K562 (cell line): ENCODE results near the gene HDAC5. TPM values are rescaled to one million over a fixed set of nuclear protein-coding genes. Genes with fewer than 3 reads are reported as not detected.

Experiments used
- ASH1L ChIP-seq: fragments of 450-650 bp; IDR thresholded peaks from 2 replicates; pipeline ENCODE4 v1.6.1; 2018; ENCODE audit warnings: borderline replicate concordance, mild to moderate bottlenecking, low read depth; ENCODE audit not compliant: partially characterized antibody
- ELK1 ChIP-seq: sonication (generic); formaldehyde crosslinking; IDR thresholded peaks from 2 replicates; pipeline ENCODE4 v1.8.1; 2022; ENCODE audit warnings: missing genetic modification reagents
- GABPB1 ChIP-seq: sonication (generic); formaldehyde crosslinking; IDR thresholded peaks from 2 replicates; pipeline ENCODE4 v1.8.0; 2022; ENCODE audit warnings: mild to moderate bottlenecking, missing genetic modification reagents
- GTF2F1 ChIP-seq: IDR thresholded peaks from 2 replicates; pipeline ENCODE4 v1.6.1; 2011; ENCODE audit warnings: low read depth, low read length, improper control_type of control experiment
- HNRNPL ChIP-seq: fragments of 200-400 bp; formaldehyde crosslinking; IDR thresholded peaks from 2 replicates; pipeline ENCODE4 v1.6.1; 2017; ENCODE audit warnings: low read depth, mild to moderate bottlenecking, low read length
- LEF1 ChIP-seq: fragments of 450-650 bp; IDR thresholded peaks from 2 replicates; pipeline ENCODE4 v1.6.1; 2016; ENCODE audit warnings: mild to moderate bottlenecking
- MYNN ChIP-seq, 2 experiments: sonication (generic); formaldehyde crosslinking in 1 of 2; IDR thresholded peaks; 2 replicates each; pipeline versions ENCODE4 v1.5.0 to v1.6.1; 2016 to 2020; ENCODE audit warnings: antibody characterized with exemption in 1 of 2, missing genetic modification reagents in 1 of 2
- NR2C2 ChIP-seq, 2 experiments: fragments of 200-800 bp in 1 of 2; sonication (Bioruptor generic) in 1 of 2; sonication (generic) in 1 of 2; formaldehyde crosslinking in 1 of 2; IDR thresholded peaks; 2 replicates each; pipeline versions ENCODE4 v1.6.1 to v1.8.0; 2016 to 2022; ENCODE audit warnings: mild to moderate bottlenecking in 1 of 2, missing compliant biosample characterization in 1 of 2, missing genetic modification characterization in 1 of 2, missing genetic modification reagents in 1 of 2
- NR3C1 ChIP-seq: sonication (generic); formaldehyde crosslinking; IDR thresholded peaks from 2 replicates; pipeline ENCODE4 v1.8.1; 2022; ENCODE audit warnings: missing genetic modification reagents
- PCBP1 ChIP-seq: fragments of 200-400 bp; formaldehyde crosslinking; IDR thresholded peaks from 2 replicates; pipeline ENCODE4 v1.6.1; 2018; ENCODE audit warnings: mild to moderate bottlenecking, low read depth, low read length; ENCODE audit not compliant: poor library complexity, severe bottlenecking
- PPARD ChIP-seq: fragments of 250-450 bp; sonication (Bioruptor Pico); IDR thresholded peaks from 2 replicates; pipeline ENCODE4 v1.8.0; 2022; ENCODE audit warnings: inconsistent platforms, mild to moderate bottlenecking, moderate library complexity
- RFX5 ChIP-seq: IDR thresholded peaks from 2 replicates; pipeline ENCODE4 v1.6.1; 2011; ENCODE audit warnings: low read depth, mild to moderate bottlenecking, improper control_type of control experiment, low read length
- SIX5 ChIP-seq, 2 experiments: IDR thresholded peaks; 2 replicates each; pipeline ENCODE4 v1.6.1; 2011; ENCODE audit warnings: low read length in 2 of 2, borderline replicate concordance in 1 of 2, low read depth in 1 of 2, mild to moderate bottlenecking in 1 of 2, moderate library complexity in 1 of 2; ENCODE audit not compliant: insufficient read depth in 1 of 2
- SMARCE1 ChIP-seq: fragments of 450-650 bp; IDR thresholded peaks from 2 replicates; pipeline ENCODE4 v1.7.1; 2016; ENCODE audit warnings: mild to moderate bottlenecking
- XRCC3 ChIP-seq: fragments of 450-650 bp; IDR thresholded peaks from 2 replicates; pipeline ENCODE4 v1.6.1; 2017; ENCODE audit warnings: mild to moderate bottlenecking, moderate library complexity
- ZBTB7A ChIP-seq: IDR thresholded peaks from 2 replicates; pipeline ENCODE4 v1.6.1; 2011; ENCODE audit warnings: low read depth, mild to moderate bottlenecking, low read length, moderate library complexity, borderline replicate concordance; ENCODE audit not compliant: control insufficient read depth
- ZNF77 ChIP-seq: fragments of 250-450 bp; sonication (Bioruptor Pico); IDR thresholded peaks from 2 replicates; pipeline ENCODE4 v1.5.0; 2020
- polyA plus RNA-seq, 8 experiments: library from polyadenylated mRNA; depleted of rRNA in 4 of 8; stranded (reverse) in 5 of 8; unstranded in 3 of 8; fragments of >200 nt; fragmentation: Nextera tagmentation in 2 of 8; fragmentation: Illumina TruSeq in 1 of 8; extraction: Ambion mirVana in 2 of 8; extraction: Trizol in 1 of 8; gene quantifications; 2 replicates each; pipeline versions ENCODE4 v1.2.1 to v1.2.3, GENCODE V29; 2011 to 2014; ENCODE audit warnings: inconsistent platforms in 1 of 8, missing spikeins in 1 of 8
- total RNA-seq, 7 experiments: library from RNA; depleted of rRNA in 6 of 7; stranded (reverse); fragments of >200 nt in 6 of 7; fragmentation: Illumina TruSeq in 2 of 7; extraction: Trizol in 2 of 7; gene quantifications; 2 replicates each; pipeline versions ENCODE4 v1.2.1 to v1.2.3, GENCODE V29; 2011 to 2021; ENCODE audit warnings: low replicate concordance in 1 of 7
- TF ChIP-seq, protein P1 (sequence below): fragments of 200-800 bp; sonication (Bioruptor generic); IDR thresholded peaks from 2 replicates; pipeline ENCODE4 v1.6.1; 2016; ENCODE audit warnings: missing genetic modification characterization, missing compliant biosample characterization
- TF ChIP-seq, protein P2 (sequence below), 2 experiments: IDR thresholded peaks; 2 replicates each; pipeline ENCODE4 v1.6.1; 2011; ENCODE audit warnings: borderline replicate concordance in 1 of 2, control low read depth in 1 of 2, low read depth in 1 of 2, low read length in 1 of 2, mild to moderate bottlenecking in 1 of 2, mixed read lengths in 1 of 2, moderate library complexity in 1 of 2; ENCODE audit not compliant: insufficient read depth in 1 of 2, insufficient read length in 1 of 2, poor library complexity in 1 of 2, severe bottlenecking in 1 of 2; ENCODE audit errors: extremely low read depth in 1 of 2

HDAC5 gene
- total and polyA plus RNA-seq, 9 of the 15 experiments (the other 6 are each of a cell fraction or from before 2014, with no cell fraction given) = 0.45 to 26.2 (median 16.4) TPM

- TF ChIP-seq PCBP1 (no peak), HNRNPL (no peak), GABPB1 (CRISPR knock-in tag) (peak; percentile 92), RFX5 (no peak), GTF2F1 (no peak), LEF1 (peak; percentile 28; the same call in 1 of the 2 replicates), ELK1 (CRISPR knock-in tag) (no peak), ASH1L (no peak), ZNF77 (no peak), NR2C2 (CRISPR knock-in tag; IDR thresholded peaks at IDR 0.05) (peak; percentile 96), NR2C2 (tag; IDR thresholded peaks at IDR 0.05) (peak; percentile 99), SIX5 (IDR thresholded peaks at IDR 0.05; ENCODE audit: borderline replicate concordance in 1 of 2, insufficient read depth in 1 of 2, low read depth in 1 of 2, low read length in 2 of 2) (0 out of 4 replicates have a peak, but pooled peaks have one; percentile 2 to 13), SMARCE1 (no peak), MYNN (IDR thresholded peaks at IDR 0.05) (no peak), MYNN (CRISPR knock-in tag; IDR thresholded peaks at IDR 0.05) (no peak), ZBTB7A (peak; percentile 68; the same call in 1 of the 2 replicates), PPARD (CRISPR knock-in tag) (no peak), NR3C1 (CRISPR knock-in tag) (no peak), XRCC3 (no peak)
- TF ChIP-seq, protein P1, sequence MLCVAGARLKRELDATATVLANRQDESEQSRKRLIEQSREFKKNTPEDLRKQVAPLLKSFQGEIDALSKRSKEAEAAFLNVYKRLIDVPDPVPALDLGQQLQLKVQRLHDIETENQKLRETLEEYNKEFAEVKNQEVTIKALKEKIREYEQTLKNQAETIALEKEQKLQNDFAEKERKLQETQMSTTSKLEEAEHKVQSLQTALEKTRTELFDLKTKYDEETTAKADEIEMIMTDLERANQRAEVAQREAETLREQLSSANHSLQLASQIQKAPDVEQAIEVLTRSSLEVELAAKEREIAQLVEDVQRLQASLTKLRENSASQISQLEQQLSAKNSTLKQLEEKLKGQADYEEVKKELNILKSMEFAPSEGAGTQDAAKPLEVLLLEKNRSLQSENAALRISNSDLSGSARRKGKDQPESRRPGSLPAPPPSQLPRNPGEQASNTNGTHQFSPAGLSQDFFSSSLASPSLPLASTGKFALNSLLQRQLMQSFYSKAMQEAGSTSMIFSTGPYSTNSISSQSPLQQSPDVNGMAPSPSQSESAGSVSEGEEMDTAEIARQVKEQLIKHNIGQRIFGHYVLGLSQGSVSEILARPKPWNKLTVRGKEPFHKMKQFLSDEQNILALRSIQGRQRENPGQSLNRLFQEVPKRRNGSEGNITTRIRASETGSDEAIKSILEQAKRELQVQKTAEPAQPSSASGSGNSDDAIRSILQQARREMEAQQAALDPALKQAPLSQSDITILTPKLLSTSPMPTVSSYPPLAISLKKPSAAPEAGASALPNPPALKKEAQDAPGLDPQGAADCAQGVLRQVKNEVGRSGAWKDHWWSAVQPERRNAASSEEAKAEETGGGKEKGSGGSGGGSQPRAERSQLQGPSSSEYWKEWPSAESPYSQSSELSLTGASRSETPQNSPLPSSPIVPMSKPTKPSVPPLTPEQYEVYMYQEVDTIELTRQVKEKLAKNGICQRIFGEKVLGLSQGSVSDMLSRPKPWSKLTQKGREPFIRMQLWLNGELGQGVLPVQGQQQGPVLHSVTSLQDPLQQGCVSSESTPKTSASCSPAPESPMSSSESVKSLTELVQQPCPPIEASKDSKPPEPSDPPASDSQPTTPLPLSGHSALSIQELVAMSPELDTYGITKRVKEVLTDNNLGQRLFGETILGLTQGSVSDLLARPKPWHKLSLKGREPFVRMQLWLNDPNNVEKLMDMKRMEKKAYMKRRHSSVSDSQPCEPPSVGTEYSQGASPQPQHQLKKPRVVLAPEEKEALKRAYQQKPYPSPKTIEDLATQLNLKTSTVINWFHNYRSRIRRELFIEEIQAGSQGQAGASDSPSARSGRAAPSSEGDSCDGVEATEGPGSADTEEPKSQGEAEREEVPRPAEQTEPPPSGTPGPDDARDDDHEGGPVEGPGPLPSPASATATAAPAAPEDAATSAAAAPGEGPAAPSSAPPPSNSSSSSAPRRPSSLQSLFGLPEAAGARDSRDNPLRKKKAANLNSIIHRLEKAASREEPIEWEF = no peak
- TF ChIP-seq, protein P2, sequence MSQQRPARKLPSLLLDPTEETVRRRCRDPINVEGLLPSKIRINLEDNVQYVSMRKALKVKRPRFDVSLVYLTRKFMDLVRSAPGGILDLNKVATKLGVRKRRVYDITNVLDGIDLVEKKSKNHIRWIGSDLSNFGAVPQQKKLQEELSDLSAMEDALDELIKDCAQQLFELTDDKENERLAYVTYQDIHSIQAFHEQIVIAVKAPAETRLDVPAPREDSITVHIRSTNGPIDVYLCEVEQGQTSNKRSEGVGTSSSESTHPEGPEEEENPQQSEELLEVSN (IDR thresholded peaks at IDR 0.05; ENCODE audit: borderline replicate concordance in 1 of 2, extremely low read depth in 1 of 2, insufficient read depth in 1 of 2, insufficient read length in 1 of 2, low read depth in 1 of 2, low read length in 1 of 2, poor library complexity in 1 of 2, severe bottlenecking in 1 of 2) = peak; percentile 91 to 94
Observed at GRCh38 chr17:44070455-44071197, 52.8 kb downstream of the HDAC5 start, which contains the start of gene G6PC3 (continued).
